K562 (cell line): ENCODE data around the gene KLHL12. TPM values are rescaled to one million over a fixed set of nuclear protein-coding genes. Genes with fewer than 3 reads are reported as not detected.

Source experiments
- CBX3 ChIP-seq, 2 experiments: IDR thresholded peaks; 1 replicate in 1 of 2; 2 replicates in 1 of 2; pipeline ENCODE4 v1.6.1; 2012; ENCODE audit warnings: inconsistent platforms in 2 of 2, low read length in 2 of 2, borderline replicate concordance in 1 of 2, control low read depth in 1 of 2
- COPS2 ChIP-seq: fragments of 450-650 bp; conservative IDR thresholded peaks from 2 replicates; pipeline ENCODE4 v1.6.1; 2016; ENCODE audit warnings: mild to moderate bottlenecking, moderate library complexity
- CREM ChIP-seq: IDR thresholded peaks from 2 replicates; pipeline ENCODE4 v1.6.1; 2014; ENCODE audit warnings: antibody characterized with exemption, low read depth
- FOXJ2 ChIP-seq: fragments of 200-800 bp; sonication (Bioruptor generic); IDR thresholded peaks from 2 replicates; pipeline ENCODE4 v1.6.1; 2016; ENCODE audit warnings: missing genetic modification characterization, missing compliant biosample characterization
- FOXM1 ChIP-seq, 2 experiments: fragments of 450-650 bp in 1 of 2; sonication (generic) in 1 of 2; formaldehyde crosslinking in 1 of 2; IDR thresholded peaks; 2 replicates each; pipeline versions ENCODE4 v1.6.1 to v1.9.0; 2017 to 2022; ENCODE audit warnings: low read depth in 2 of 2, mild to moderate bottlenecking in 2 of 2, missing genetic modification reagents in 1 of 2, moderate library complexity in 1 of 2
- GATA2 ChIP-seq: sonication (generic); formaldehyde crosslinking; IDR thresholded peaks from 2 replicates; pipeline ENCODE4 v1.4.0; 2020; ENCODE audit warnings: mild to moderate bottlenecking, missing genetic modification reagents
- PML ChIP-seq: IDR thresholded peaks from 2 replicates; pipeline ENCODE4 v1.6.1; 2012; ENCODE audit warnings: low read length, inconsistent platforms
- POLR2B ChIP-seq: fragments of 450-650 bp; IDR thresholded peaks from 2 replicates; pipeline ENCODE4 v1.6.1; 2018; ENCODE audit warnings: low read depth; ENCODE audit not compliant: partially characterized antibody
- POLR2G ChIP-seq: fragments of 200-400 bp; formaldehyde crosslinking; IDR thresholded peaks from 2 replicates; pipeline ENCODE4 v1.6.1; 2017; ENCODE audit warnings: low read depth, mild to moderate bottlenecking, antibody characterized with exemption, low read length, moderate library complexity
- RAD21 ChIP-seq, 2 experiments: fragments of 250-450 bp in 1 of 2; fragments of 450-650 bp in 1 of 2; sonication (Bioruptor Pico) in 1 of 2; formaldehyde crosslinking in 1 of 2; IDR thresholded peaks in 1 of 2; conservative IDR thresholded peaks in 1 of 2; 2 replicates each; pipeline versions ENCODE4 v1.4.0 to v1.8.0; 2020 to 2022; ENCODE audit warnings: mild to moderate bottlenecking in 2 of 2, moderate library complexity in 1 of 2
- SIX5 ChIP-seq, 2 experiments: IDR thresholded peaks; 2 replicates each; pipeline ENCODE4 v1.6.1; 2011; ENCODE audit warnings: low read length in 2 of 2, borderline replicate concordance in 1 of 2, low read depth in 1 of 2, mild to moderate bottlenecking in 1 of 2, moderate library complexity in 1 of 2; ENCODE audit not compliant: insufficient read depth in 1 of 2
- SMARCA5 ChIP-seq: fragments of 450-650 bp; IDR thresholded peaks from 2 replicates; pipeline ENCODE4 v1.6.1; 2016
- ZNF23 ChIP-seq: fragments of 250-450 bp; sonication (Bioruptor Pico); IDR thresholded peaks from 2 replicates; pipeline ENCODE4 v1.4.0; 2020; ENCODE audit warnings: mild to moderate bottlenecking
- ZNF24 ChIP-seq: fragments of 450-650 bp; IDR thresholded peaks from 2 replicates; pipeline ENCODE4 v1.6.1; 2016
- ZNF263 ChIP-seq: sonication (generic); formaldehyde crosslinking; IDR thresholded peaks from 2 replicates; pipeline ENCODE4 v1.8.0; 2022; ENCODE audit warnings: mild to moderate bottlenecking, missing genetic modification reagents, borderline replicate concordance
- ZNF551 ChIP-seq: fragments of 250-450 bp; sonication (Bioruptor Pico); IDR thresholded peaks from 2 replicates; pipeline ENCODE4 v1.5.0; 2021; ENCODE audit warnings: mild to moderate bottlenecking, moderate library complexity
- ZNF589 ChIP-seq: fragments of 200-800 bp; sonication (Bioruptor generic); IDR thresholded peaks from 2 replicates; pipeline ENCODE4 v1.6.1; 2016; ENCODE audit warnings: low read depth, missing genetic modification characterization, missing compliant biosample characterization
- polyA plus RNA-seq, 8 experiments: library from polyadenylated mRNA; depleted of rRNA in 4 of 8; stranded (reverse) in 5 of 8; unstranded in 3 of 8; fragments of >200 nt; fragmentation: Nextera tagmentation in 2 of 8; fragmentation: Illumina TruSeq in 1 of 8; extraction: Ambion mirVana in 2 of 8; extraction: Trizol in 1 of 8; gene quantifications; 2 replicates each; pipeline versions ENCODE4 v1.2.1 to v1.2.3, GENCODE V29; 2011 to 2014; ENCODE audit warnings: inconsistent platforms in 1 of 8, missing spikeins in 1 of 8
- total RNA-seq, 7 experiments: library from RNA; depleted of rRNA in 6 of 7; stranded (reverse); fragments of >200 nt in 6 of 7; fragmentation: Illumina TruSeq in 2 of 7; extraction: Trizol in 2 of 7; gene quantifications; 2 replicates each; pipeline versions ENCODE4 v1.2.1 to v1.2.3, GENCODE V29; 2011 to 2021; ENCODE audit warnings: low replicate concordance in 1 of 7
- TF ChIP-seq, protein P1 (sequence below), 2 experiments: fragments of 450-650 bp in 1 of 2; sonication (generic) in 1 of 2; formaldehyde crosslinking in 1 of 2; IDR thresholded peaks; 2 replicates each; pipeline versions ENCODE4 v1.7.1 to v1.9.0; 2016 to 2022; ENCODE audit warnings: inconsistent platforms in 1 of 2, mild to moderate bottlenecking in 1 of 2, missing genetic modification reagents in 1 of 2
- TF ChIP-seq, protein P2 (sequence below): fragments of 450-650 bp; formaldehyde crosslinking; IDR thresholded peaks from 2 replicates; pipeline ENCODE4 v1.4.0; 2020; ENCODE audit warnings: mild to moderate bottlenecking, moderate library complexity

Gene KLHL12
- total and polyA plus RNA-seq, 9 of the 15 experiments (the other 6 are each of a cell fraction or from before 2014, with no cell fraction given) = 23.1 to 85.1 (median 35.0) TPM

- TF ChIP-seq, protein P1, sequence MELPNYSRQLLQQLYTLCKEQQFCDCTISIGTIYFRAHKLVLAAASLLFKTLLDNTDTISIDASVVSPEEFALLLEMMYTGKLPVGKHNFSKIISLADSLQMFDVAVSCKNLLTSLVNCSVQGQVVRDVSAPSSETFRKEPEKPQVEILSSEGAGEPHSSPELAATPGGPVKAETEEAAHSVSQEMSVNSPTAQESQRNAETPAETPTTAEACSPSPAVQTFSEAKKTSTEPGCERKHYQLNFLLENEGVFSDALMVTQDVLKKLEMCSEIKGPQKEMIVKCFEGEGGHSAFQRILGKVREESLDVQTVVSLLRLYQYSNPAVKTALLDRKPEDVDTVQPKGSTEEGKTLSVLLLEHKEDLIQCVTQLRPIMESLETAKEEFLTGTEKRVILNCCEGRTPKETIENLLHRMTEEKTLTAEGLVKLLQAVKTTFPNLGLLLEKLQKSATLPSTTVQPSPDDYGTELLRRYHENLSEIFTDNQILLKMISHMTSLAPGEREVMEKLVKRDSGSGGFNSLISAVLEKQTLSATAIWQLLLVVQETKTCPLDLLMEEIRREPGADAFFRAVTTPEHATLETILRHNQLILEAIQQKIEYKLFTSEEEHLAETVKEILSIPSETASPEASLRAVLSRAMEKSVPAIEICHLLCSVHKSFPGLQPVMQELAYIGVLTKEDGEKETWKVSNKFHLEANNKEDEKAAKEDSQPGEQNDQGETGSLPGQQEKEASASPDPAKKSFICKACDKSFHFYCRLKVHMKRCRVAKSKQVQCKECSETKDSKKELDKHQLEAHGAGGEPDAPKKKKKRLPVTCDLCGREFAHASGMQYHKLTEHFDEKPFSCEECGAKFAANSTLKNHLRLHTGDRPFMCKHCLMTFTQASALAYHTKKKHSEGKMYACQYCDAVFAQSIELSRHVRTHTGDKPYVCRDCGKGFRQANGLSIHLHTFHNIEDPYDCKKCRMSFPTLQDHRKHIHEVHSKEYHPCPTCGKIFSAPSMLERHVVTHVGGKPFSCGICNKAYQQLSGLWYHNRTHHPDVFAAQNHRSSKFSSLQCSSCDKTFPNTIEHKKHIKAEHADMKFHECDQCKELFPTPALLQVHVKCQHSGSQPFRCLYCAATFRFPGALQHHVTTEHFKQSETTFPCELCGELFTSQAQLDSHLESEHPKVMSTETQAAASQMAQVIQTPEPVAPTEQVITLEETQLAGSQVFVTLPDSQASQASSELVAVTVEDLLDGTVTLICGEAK (IDR thresholded peaks at IDR 0.05) = peak; percentile 26; the same call in 1 of the 2 replicates
- TF ChIP-seq, protein P1 (CRISPR knock-in tag; IDR thresholded peaks at IDR 0.05) = no peak
- TF ChIP-seq COPS2 (no peak), FOXJ2 (tag) (no peak), ZNF551 (CRISPR knock-in tag) (no peak), GATA2 (no peak), RAD21 (CRISPR knock-in tag; conservative IDR thresholded peaks at IDR 0.05 in 1 of 2, IDR thresholded peaks at IDR 0.05 in 1 of 2) (peak; percentile 69 to 80), POLR2G (no peak), ZNF23 (CRISPR knock-in tag) (no peak), SMARCA5 (no peak; the same call in 1 of the 2 replicates), SIX5 (IDR thresholded peaks at IDR 0.05; ENCODE audit: borderline replicate concordance in 1 of 2, insufficient read depth in 1 of 2, low read depth in 1 of 2, low read length in 2 of 2) (no peak), ZNF24 (no peak), PML (no peak), CREM (peak; percentile 34; the same call in 1 of the 2 replicates), POLR2B (no peak), ZNF263 (CRISPR knock-in tag) (no peak), ZNF589 (no peak), FOXM1 (IDR thresholded peaks at IDR 0.05; ENCODE audit: low read depth) (no peak), FOXM1 (CRISPR knock-in tag; IDR thresholded peaks at IDR 0.05; ENCODE audit: low read depth) (no peak), CBX3 (IDR thresholded peaks at IDR 0.05; ENCODE audit: borderline replicate concordance in 1 of 2, low read length in 2 of 2) (peak in 1 of 2 experiments; percentile 89; a peak in 1 of 3 replicates)
- TF ChIP-seq, protein P2, sequence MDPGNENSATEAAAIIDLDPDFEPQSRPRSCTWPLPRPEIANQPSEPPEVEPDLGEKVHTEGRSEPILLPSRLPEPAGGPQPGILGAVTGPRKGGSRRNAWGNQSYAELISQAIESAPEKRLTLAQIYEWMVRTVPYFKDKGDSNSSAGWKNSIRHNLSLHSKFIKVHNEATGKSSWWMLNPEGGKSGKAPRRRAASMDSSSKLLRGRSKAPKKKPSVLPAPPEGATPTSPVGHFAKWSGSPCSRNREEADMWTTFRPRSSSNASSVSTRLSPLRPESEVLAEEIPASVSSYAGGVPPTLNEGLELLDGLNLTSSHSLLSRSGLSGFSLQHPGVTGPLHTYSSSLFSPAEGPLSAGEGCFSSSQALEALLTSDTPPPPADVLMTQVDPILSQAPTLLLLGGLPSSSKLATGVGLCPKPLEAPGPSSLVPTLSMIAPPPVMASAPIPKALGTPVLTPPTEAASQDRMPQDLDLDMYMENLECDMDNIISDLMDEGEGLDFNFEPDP (CRISPR knock-in tag) = no peak
Measured at GRCh38 chr1:202968895-202969295, 41.9 kb upstream of the KLHL12 start (continued).
